SW480 (cell line): ENCODE measurements around the gene LEMD1.
A peak's percentile ranks its signal among the peaks of the same experiment; 100 is the strongest.

Experiments
- DNase-seq: peaks from one replicate; pipeline ENCODE4 v3.0.0-alpha.2; 2016; ENCODE audit warnings: low spot score

The LEMD1 gene

GRCh38 chr1:205354259-205355074, 67.4 kb downstream of the LEMD1 start:
- DNase-seq, result peak; percentile 45

DNA sequence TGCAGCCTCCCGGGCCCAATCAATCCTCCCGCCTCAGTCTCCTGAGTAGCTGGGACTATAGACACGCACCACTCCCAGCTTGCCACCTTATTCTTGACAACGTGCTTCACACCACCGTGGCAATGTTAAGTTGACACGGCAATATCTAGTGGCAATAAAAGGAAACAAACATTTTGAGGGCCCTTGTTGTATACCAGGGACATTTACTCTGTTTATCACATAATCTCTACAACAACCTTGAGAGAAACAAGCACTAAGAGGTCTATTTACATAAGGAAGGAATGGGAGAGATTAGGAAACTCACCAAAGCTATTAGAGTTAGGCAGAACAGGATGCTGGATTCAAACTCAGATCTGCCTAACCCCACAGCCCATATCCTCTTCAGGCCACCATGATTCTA, 68.2 kb downstream of the LEMD1 start:
- DNase-seq, result no peak

- DNase-seq, result no peak
Observed at GRCh38 chr1:205353191-205353590, 68.7 kb downstream of the LEMD1 start.

- peak; percentile 78 for DNase-seq
Observed at GRCh38 chr1:205351984-205352713, 69.7 kb downstream of the LEMD1 start.

- peak; percentile 87 for DNase-seq
Observed at GRCh38 chr1:205350691-205351141, 71.1 kb downstream of the LEMD1 start.

DNA sequence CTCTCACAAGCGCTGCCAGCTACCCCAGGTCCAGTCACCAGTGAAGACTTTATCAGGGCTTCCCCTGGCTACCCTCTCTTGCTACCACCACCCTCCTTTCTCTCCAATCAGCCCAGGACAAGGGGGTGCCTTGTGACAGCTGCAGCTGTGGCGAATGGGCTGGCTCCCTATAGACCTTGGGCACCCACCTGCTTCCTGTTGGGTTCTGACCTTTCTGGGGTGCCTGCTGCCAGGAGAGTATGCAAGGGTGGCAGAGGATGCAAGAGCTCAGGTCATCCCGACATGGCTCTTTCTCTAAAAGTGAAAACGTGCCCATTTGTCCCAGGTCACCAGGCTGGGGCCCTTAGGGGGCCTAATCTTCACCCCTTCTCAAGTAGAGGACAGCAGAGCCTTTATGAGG, 71.7 kb downstream of the LEMD1 start:
- no peak for DNase-seq

GRCh38 chr1:205348554-205349487, 73.0 kb downstream of the LEMD1 start:
- DNase-seq, result peak; percentile 22

DNA sequence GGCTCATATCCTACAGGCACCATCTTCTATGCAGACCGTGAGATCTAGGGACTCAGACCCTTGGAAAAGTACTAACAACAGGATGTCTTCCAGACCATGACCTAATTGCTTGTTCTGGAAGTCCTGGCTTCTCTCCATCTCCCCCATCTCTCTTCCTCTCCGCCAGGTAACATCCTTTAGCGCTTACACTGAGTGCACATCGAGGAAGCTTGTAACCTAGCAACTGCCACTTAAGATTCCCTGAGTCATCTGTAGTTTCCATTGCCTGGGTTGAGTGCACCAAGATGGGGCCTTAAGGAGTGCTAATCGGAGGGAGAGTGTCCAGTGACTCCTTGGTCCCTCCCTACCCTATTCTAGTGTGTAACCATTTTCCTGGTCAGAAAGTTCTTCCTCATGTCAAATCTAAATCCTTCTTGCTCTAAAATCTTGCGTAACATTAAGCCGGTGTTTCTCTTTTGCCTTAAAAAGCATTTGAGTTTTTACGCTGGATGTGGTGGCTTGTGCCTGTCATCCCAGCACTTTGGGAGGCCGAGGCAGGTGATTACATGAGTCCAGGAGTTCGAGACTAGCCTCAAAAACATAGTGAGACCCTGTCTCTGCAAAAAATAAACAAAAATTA, 74.8 kb downstream of the LEMD1 start:
- no peak for DNase-seq

DNA sequence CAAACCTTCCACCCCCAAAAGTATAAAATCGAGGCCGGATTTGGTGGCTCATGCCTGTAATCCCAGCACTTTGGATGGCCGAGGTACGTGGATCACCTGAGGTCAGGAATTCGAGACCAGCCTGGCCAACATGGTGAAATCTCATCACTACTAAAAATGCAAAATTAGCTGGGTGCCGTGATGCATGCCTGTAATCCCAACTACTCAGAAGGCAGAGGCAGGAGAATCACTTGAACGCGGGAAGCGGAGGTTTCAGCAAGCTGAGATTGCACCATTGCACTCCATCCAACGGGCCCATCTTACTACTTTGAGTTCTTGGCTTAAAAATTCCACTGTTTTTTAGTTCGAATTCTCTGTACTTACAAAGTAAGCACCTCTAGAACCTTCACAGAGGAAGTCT, 76.1 kb downstream of the LEMD1 start:
- no peak for DNase-seq

- peak; percentile 48 for DNase-seq
Observed at GRCh38 chr1:205344066-205344928, 77.6 kb downstream of the LEMD1 start.

DNA sequence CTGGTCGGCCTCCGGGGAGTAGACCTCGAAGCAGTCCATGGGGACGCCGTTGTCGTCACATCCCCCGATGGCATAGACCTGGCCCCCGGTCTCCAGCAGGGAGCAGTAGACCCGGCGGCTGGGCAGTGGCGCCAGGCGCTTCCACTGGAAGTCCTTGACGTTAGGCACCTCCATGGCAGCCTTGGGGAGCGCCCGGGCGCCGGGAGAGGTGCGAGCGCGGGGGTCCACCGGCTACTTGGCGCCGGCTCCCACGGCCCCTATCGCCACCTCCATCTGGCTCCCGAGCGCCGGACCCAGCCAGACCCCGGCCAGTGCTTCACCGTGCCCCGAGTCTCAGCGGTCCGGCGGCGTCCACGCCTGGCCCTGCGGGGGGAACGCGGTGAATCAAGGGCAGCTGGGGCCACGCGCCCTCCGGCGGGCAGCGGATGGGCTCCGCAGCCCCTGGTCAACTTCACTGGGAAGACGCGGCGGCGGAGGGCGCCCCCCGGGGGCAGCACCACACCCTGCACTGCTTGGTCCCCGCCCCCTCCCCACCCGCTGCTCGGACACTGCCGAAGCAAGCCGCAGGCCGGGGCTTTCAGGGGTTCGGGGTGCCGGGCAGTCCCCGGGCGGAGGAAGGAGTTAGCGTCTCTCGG, 78.3 kb downstream of the LEMD1 start:
- DNase-seq, result no peak

- DNase-seq, result no peak
Observed at GRCh38 chr1:205342986-205343385, 78.9 kb downstream of the LEMD1 start.

- no peak for DNase-seq
Observed at GRCh38 chr1:205340676-205341075, 81.2 kb downstream of the LEMD1 start.

DNA sequence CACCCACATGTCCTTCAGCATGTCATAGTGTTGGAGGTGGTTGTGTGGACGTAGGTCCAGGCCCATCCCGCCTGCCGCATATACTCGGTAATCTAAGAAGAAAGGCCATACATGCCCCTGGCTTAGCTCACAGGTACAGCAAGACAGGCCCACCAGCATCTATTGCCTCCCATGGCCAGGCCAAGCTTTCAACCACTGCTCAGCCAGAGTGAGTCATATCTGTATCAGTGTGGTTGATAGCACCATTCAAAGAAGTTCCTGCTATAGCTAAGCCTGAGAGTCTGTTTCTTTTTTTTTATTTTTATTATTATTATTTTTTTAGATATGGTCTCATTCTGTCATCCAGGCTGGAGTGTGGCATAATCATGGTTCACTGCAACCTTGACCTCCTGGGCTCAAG, 82.1 kb downstream of the LEMD1 start:
- DNase-seq, result no peak

DNA sequence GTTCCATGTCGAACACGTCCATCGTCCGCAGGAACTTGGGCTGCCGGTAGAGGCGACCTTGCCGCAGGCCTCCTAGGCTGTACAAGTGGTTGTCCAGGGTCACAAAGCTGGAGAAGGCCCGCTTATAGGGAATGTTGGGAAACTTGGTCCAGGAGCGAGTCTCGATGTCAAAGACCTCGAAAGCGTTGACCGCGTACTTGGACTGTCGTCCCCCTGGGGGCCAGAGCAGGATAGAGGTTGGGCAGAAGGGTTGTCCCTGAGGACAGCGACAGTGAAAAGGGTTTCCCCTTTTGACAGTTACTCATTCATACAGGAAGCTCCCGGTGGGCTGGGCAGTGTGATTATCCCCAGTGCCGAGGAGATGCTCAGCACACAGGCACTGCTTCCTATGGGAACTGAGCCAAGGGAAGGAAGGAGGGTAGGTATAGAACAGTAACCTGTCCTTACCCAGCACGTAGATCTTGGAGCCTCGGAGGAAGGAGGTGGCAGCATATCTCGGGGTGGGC, 82.6 kb downstream of the LEMD1 start:
- DNase-seq, result no peak

DNA sequence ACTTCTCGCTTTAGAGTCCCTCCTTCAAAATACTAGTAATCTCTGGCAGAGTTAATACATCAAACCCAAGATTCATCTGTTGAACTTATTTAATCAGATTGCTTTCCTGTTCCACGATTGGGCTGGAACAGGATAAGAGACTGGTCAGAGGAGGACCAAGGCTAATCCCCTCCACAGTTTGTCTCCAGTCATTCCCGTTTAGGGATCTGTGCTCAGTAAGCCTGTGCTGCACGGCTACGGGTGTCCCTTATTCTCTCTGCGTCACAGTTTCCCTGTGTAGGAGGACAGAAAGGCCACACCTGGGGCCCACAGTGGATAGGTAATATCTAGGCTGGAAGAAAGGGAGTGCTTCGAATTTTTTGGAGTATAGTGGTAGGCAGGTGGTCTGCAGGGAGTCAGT, 83.8 kb downstream of the LEMD1 start:
- no peak for DNase-seq

DNA sequence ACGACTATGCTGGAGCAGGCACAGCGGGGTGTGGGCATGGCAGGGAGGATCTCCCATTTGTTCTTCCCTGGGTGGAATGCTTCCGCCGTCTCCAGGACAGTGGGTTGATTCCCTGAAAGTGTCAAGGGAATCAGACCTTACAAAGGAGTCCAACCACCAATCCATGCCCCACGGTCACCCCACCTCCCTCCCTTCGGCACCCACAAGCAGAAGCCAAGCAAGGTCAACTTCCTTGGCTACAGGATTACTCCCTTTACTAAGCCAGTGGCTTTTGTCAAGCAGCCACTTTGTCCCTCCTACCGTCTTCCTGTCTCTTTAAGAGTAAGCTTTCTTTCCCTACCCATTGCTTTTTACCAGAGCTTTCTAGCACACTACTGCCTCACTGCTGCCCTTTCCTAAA, 84.4 kb downstream of the LEMD1 start:
- no peak for DNase-seq

DNA sequence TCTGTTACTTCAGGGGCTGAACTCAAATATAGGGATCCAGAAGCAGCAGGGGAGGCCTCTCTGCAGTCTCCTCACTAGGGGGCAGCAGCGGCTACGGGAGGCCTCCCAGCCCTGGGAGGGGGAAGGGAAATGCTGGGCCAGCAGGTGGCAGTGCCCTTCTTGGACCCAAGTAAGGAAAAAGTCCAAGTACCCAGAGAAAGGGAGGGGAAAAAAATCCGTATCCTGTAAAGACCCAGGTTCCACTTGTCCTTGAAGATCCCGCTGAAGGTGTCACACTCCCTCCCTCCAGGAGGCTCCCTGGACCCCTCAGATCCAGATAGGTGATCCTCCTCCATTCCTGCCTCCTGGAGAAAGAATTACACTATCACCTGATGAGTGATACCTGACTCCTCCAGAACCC, 86.2 kb downstream of the LEMD1 start:
- peak; percentile 76 for DNase-seq

- no peak for DNase-seq
Observed at GRCh38 chr1:205332015-205332791, 89.7 kb downstream of the LEMD1 start.
